GM12873 (cell line): ENCODE results near the gene SREK1.

Source experiments
- CTCF ChIP-seq: IDR thresholded peaks from 2 replicates; pipeline ENCODE4 v1.5.1; 2012; ENCODE audit warnings: low read depth, mild to moderate bottlenecking, moderate library complexity, low read length, control low read depth; ENCODE audit not compliant: insufficient read depth; ENCODE audit errors: missing control alignments

The SREK1 gene

GRCh38 chr5:66179297-66180051 is 35.4 kb downstream of the SREK1 start:
- TF ChIP-seq CTCF: no peak

- TF ChIP-seq CTCF: no peak
These were observed 36.4 kb downstream of the SREK1 start for GRCh38 chr5:66180282-66181155.

GRCh38 chr5:66186108-66186507 is 42.0 kb downstream of the SREK1 start:
- TF ChIP-seq CTCF: no peak

- no peak for TF ChIP-seq CTCF
These were observed 49.3 kb downstream of the SREK1 start for GRCh38 chr5:66193419-66193818.

- TF ChIP-seq CTCF: no peak
These were observed 53.8 kb downstream of the SREK1 start for GRCh38 chr5:66197764-66198405.

GRCh38 chr5:66198837-66199236 is 54.7 kb downstream of the SREK1 start:
- no peak for TF ChIP-seq CTCF

- no peak for TF ChIP-seq CTCF
These were observed 59.4 kb downstream of the SREK1 start for GRCh38 chr5:66203531-66203930.
